HepG2 (cell line): Measurements from ENCODE around the gene DEPDC5. TPM values are rescaled to one million over a fixed set of nuclear protein-coding genes. Genes with fewer than 3 reads are reported as not detected.

ENCODE experiments used
- ARID4A ChIP-seq: sonication (generic); formaldehyde crosslinking; IDR thresholded peaks from 2 replicates; pipeline ENCODE4 v1.5.0; 2020; ENCODE audit warnings: mild to moderate bottlenecking, missing genetic modification reagents, borderline replicate concordance
- ATAD3A ChIP-seq: sonication (generic); formaldehyde crosslinking; IDR thresholded peaks from 2 replicates; pipeline ENCODE4 v1.4.0; 2020; ENCODE audit warnings: missing genetic modification reagents
- GABPB1 ChIP-seq: IDR thresholded peaks from 2 replicates; pipeline ENCODE4 v1.6.1; 2016; ENCODE audit warnings: mild to moderate bottlenecking, missing genetic modification reagents, moderate library complexity, missing compliant biosample characterization
- GATA4 ChIP-seq: sonication (generic); IDR thresholded peaks from 2 replicates; pipeline ENCODE4 v1.6.1; 2016; ENCODE audit warnings: antibody characterized with exemption, low read depth, borderline replicate concordance
- HNRNPLL ChIP-seq: fragments of 200-400 bp; formaldehyde crosslinking; IDR thresholded peaks from 2 replicates; pipeline ENCODE4 v1.6.1; 2017; ENCODE audit warnings: mild to moderate bottlenecking, low read depth, low read length; ENCODE audit not compliant: poor library complexity, severe bottlenecking
- MLXIP ChIP-seq: sonication (generic); formaldehyde crosslinking; IDR thresholded peaks from 2 replicates; pipeline ENCODE4 v1.9.0; 2021; ENCODE audit warnings: missing genetic modification reagents, borderline replicate concordance
- SALL1 ChIP-seq: sonication (generic); formaldehyde crosslinking; IDR thresholded peaks from 2 replicates; pipeline ENCODE4 v1.8.0; 2022; ENCODE audit warnings: mild to moderate bottlenecking, missing genetic modification reagents
- SP5 ChIP-seq: IDR thresholded peaks from 2 replicates; pipeline ENCODE4 v1.6.1; 2016; ENCODE audit warnings: low read depth, borderline replicate concordance
- TCF7 ChIP-seq: sonication (generic); IDR thresholded peaks from 2 replicates; pipeline ENCODE4 v1.6.1; 2016; ENCODE audit warnings: antibody characterized with exemption, low read depth
- YEATS2 ChIP-seq: sonication (generic); formaldehyde crosslinking; IDR thresholded peaks from 2 replicates; pipeline ENCODE4 v1.4.0; 2020; ENCODE audit warnings: missing genetic modification reagents, borderline replicate concordance
- ZFP91 ChIP-seq: sonication (generic); formaldehyde crosslinking; IDR thresholded peaks from 2 replicates; pipeline ENCODE4 v1.9.0; 2022; ENCODE audit warnings: missing genetic modification reagents, mild to moderate bottlenecking, borderline replicate concordance
- ZXDC ChIP-seq: sonication (generic); formaldehyde crosslinking; IDR thresholded peaks from 2 replicates; pipeline ENCODE4 v1.5.0; 2020; ENCODE audit warnings: mild to moderate bottlenecking, missing genetic modification reagents
- polyA plus RNA-seq, 8 experiments: library from polyadenylated mRNA; depleted of rRNA in 3 of 8; stranded (reverse) in 7 of 8; unstranded in 1 of 8; fragments of >200 nt; fragmentation: Illumina TruSeq in 4 of 8; extraction: Trizol in 4 of 8; gene quantifications; 2 replicates each; pipeline versions ENCODE4 v1.2.1 to v1.2.3, GENCODE V29; 2011 to 2016; ENCODE audit warnings: low read depth in 4 of 8, missing spikeins in 1 of 8, mixed read lengths in 1 of 8; ENCODE audit not compliant: insufficient read depth in 1 of 8
- total RNA-seq, 5 experiments: library from RNA; depleted of rRNA; stranded (reverse); fragments of >200 nt; fragmentation: Illumina TruSeq; extraction: Trizol; gene quantifications; 2 replicates each; pipeline ENCODE4 v1.2.3, GENCODE V29; 2016; ENCODE audit warnings: low read depth in 1 of 5
- TF ChIP-seq, protein P1 (sequence below): sonication (generic); formaldehyde crosslinking; IDR thresholded peaks from 2 replicates; pipeline ENCODE4 v1.5.0; 2020; ENCODE audit warnings: missing genetic modification reagents

DEPDC5 gene
- total and polyA plus RNA-seq, 2 of the 13 experiments (the other 11 are each of a cell fraction or from before 2014, with no cell fraction given), result 9.8 to 12.4 TPM

DNA sequence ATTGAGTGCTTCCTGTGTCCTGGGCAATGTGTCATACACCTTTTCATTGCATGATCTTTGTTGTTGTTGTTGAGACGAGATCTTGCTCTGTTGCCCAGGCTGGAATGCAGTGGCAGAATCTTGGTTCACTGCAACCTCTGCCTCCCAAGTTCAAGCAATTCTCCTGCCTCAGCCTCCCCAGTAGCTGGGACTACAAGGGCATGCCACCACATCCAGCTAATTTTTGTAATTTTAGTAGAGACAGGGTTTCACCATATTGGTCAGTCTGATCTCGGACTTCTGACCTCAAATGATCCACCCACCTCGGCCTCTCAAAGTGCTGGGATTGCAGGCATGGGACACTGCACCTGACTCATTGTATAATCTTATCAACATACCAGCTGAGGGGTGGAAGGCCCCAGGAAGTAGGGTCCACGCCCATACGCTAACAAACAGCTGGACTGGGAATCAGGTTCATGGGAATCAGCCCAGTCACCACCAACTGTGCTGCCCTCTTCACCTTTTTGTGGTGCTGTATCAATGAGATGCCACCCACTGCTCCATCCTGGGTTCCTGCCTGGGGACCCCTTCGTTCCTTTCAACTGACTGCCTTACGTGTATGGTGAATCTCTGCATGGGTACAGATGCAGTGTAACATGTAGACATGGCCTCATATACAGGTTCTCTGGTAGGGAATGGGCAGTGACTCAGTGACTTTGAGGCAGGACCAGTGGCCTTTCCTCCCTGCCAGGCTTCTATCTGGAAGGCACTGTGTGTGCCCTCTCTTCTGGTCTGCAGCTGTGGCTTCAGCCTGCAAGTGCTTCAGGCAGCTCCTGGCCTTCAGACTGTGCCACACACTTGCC lies 158.0 kb downstream of the DEPDC5 start (continued):
- TF ChIP-seq MLXIP (CRISPR knock-in tag) (no peak), ZFP91 (peak; percentile 75), SALL1 (CRISPR knock-in tag) (peak; percentile 80), GATA4 (peak; percentile 74; the same call in 1 of the 2 replicates), SP5 (CRISPR knock-in tag) (peak; percentile 98), ARID4A (peak; percentile 55; the same call in 1 of the 2 replicates), GABPB1 (peak; percentile 47), HNRNPLL (no peak), TCF7 (peak; percentile 74), YEATS2 (CRISPR knock-in tag) (0 out of 2 replicates have a peak, but pooled peaks have one; percentile 32), ATAD3A (CRISPR knock-in tag) (no peak), ZXDC (no peak)
- TF ChIP-seq, protein P1, sequence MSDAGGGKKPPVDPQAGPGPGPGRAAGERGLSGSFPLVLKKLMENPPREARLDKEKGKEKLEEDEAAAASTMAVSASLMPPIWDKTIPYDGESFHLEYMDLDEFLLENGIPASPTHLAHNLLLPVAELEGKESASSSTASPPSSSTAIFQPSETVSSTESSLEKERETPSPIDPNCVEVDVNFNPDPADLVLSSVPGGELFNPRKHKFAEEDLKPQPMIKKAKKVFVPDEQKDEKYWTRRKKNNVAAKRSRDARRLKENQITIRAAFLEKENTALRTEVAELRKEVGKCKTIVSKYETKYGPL (CRISPR knock-in tag), result peak; percentile 69; the same call in 1 of the 2 replicates
